ENCODE data around the gene ANAPC15.
"Not testable (repeated sequence)": the region's sequence is repeated elsewhere in the genome, so short reads cannot be mapped to it uniquely, and the experiment has no call there.

GRCh38 chr11:72142543-72142942 lies 30.0 kb upstream of the ANAPC15 start:
- TF ChIP-seq CTCF (IDR thresholded peaks at IDR 0.05; ENCODE audit: low read depth, low read length, poor library complexity, severe bottlenecking); EZH2phosphoT487 (IDR thresholded peaks at IDR 0.05; ENCODE audit: borderline replicate concordance, low read length): not testable (repeated sequence)

All from DOHH2 (cell line).